Retina (tissue), 1 donor: ENCODE measurements around the gene LZTR1.
"Not testable (repeated sequence)": the region's sequence is repeated elsewhere in the genome, so short reads cannot be mapped to it uniquely, and the experiment has no call there.

ENCODE experiments used
- DNase-seq: peaks from one replicate; pipeline ENCODE4 v3.0.0-alpha.2; 2016

The LZTR1 gene

GRCh38 chr22:21038405-21038804 lies 56.3 kb downstream of the LZTR1 start:
- DNase-seq = no peak

DNA sequence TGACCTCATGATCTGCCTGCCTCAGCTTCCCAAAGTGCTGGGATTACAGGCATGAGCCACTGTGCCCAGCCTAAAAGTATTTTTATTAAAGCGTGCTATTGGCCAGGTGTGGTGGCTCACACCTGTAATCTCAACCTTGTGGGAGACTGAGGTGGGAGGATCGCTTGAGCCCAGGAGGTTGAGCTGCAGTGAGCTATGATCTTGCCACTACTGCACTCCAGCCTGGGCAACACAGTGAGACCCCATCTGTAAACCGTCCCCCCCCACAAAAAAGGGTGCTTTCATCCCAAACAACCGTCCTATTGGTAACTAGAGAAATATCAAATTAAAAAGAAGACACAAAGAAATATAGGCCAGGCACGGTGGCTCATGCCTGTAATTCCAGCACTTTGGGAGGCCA lies 57.1 kb downstream of the LZTR1 start:
- not testable (repeated sequence) for DNase-seq

GRCh38 chr22:21041937-21042336 lies 59.8 kb downstream of the LZTR1 start:
- no peak for DNase-seq

DNA sequence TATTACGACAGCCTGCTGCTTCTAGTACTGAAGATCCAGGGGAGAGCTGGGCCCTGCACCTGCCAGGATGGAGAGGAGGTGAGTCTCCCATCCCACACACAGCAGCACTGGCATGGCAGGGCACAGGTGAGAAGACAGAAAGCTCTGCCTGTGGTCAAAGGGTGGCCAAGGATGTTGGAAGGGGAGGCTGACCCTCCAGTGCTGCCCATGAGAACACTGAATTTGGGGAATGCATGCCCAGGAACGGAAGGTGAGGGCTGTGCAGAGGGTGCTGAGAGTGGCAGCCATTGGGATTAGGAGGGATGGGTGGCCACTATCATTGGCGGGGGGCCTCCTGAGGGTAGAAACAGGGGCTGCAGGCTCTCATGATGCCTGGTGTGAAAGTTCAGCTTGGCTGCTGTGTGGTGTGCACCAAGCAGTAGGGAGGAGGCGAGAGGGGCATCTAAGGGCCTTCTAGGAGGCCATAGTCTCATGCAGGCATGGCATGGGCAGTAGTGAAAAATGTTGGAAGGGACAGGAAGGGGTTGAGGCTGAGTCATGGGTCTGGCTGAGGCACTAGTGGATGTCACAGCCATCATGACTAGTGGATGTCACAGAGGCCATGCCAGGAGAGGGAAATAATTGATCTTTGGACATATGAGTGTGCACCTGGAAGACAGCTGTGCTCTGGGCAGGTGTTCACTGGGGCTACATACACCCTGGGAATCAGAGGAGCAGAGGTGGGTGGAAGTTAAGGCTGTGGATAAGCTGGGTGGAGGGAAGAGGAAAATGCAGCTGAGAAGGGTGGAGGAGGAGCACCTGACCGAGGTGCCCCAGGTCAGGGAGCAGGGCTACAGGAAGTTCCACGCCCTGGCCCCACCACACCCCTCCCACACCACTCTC lies 61.1 kb downstream of the LZTR1 start:
- DNase-seq = no peak

DNA sequence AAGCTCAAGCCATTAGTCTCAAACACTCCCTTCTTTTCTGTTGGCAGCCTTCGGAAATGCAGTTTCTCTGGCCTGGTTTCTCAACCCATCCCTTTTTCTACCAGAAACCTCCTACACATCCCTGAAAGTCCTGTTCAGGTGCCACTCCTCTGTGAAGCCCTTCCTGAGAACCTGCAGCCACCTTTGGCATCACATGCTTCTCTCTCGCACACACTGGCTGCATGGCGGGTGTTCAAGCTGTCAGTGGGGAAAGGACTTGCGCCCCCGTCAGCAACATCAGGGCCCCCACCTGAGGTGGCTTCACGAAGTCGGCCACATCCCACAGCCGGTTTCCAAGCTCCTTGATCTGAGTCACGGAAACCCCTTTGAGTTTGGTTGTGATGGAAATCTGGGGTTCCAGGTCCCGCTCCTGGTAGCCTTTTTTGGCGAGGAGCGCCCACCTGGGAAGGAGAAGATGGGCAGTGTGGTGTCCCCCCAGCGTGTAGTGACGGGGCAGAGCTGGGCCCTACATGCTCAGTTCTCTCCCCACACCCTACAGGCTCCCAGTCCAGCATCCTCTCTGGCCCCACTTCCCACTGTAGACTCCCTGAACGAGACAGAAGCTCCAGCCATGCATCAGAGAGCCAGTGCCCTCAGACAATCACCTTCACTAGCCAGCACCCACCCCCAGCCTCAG lies 61.9 kb downstream of the LZTR1 start:
- no peak for DNase-seq

GRCh38 chr22:21044931-21045584 lies 63.0 kb downstream of the LZTR1 start:
- DNase-seq = no peak

DNA sequence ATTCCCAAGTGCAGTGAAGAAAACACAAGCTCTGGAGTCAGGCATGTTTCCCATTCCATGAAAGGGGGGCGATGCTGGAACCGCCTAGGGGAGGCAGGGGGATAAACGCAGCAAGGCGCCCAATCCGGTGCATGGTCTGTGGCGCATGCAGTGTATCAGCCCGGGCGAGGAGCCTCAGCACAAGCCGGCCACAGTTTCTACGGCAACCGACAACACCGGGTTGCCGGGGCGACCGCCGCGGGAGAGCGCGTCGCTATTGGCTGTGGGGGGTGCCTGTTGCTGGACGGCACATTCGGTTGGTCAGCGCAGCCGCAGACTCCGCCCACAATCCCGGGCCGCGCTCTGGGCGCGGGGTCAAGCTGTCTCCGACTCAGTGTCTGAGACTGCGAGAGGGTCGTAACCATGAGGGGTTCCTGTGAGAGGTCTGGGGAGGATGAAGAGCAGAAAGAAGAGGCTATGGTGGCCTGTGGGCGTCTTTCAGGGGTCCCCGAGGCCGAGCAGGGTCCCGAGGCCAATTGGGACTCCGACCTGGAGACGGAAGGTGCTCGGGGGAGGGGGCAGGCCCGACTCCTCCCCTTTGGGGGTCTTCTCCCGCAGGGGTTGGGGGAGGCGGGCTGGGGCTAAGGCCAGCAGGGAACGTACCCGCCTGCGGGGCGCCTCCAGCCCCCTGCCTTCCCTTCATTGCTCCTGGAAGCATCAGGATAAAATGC lies 63.6 kb downstream of the LZTR1 start, which contains the start of gene LRRC74B:
Gene LRRC74B (plus strand): TSS at position 362 of the 710 bp plus-strand sequence. CDS start 41 bp downstream, at position 403.
- peak; percentile 98 for DNase-seq

GRCh38 chr22:21047035-21047661 lies 65.1 kb downstream of the LZTR1 start:
- no peak for DNase-seq

- no peak for DNase-seq
Measured at GRCh38 chr22:21047730-21048129, 65.6 kb downstream of the LZTR1 start.

DNA sequence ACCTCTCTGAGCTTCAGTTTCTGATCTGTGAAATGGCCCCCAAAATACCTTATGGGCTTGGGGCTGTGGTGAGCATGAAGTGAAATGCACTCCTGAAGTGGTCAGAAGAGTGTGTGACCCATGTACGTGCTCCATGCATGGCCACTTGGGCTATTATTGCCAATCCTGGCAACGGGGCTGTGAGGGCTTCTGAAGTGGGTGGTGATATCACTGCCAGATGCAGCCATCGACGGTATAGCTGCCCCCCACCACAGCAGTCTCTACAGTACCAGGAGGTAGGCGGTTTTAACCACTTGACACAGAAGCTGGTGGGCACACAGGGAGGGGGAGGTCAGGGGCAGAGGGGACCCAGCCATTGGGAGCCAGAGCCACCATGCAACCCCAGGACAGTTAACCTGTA lies 66.4 kb downstream of the LZTR1 start:
- DNase-seq = not testable (repeated sequence)
